HUES6 (cell line): ENCODE measurements around the gene RNU2-63P.

Experiments
- H3K27ac ChIP-seq: 2 replicates; pipeline ENCODE4 v1.7.0; 2013; ENCODE audit warnings: low read depth, mild to moderate bottlenecking, low read length, inconsistent platforms
- H3K27me3 ChIP-seq: 2 replicates; pipeline ENCODE4 v1.6.1; 2013; ENCODE audit warnings: low read length; ENCODE audit not compliant: control insufficient read depth, insufficient read depth
- H3K36me3 ChIP-seq: 2 replicates; pipeline ENCODE4 v1.6.1; 2013; ENCODE audit warnings: low read length; ENCODE audit not compliant: control insufficient read depth, insufficient read depth
- H3K4me1 ChIP-seq: 2 replicates; pipeline ENCODE4 v1.6.1; 2013; ENCODE audit warnings: low read length; ENCODE audit not compliant: control insufficient read depth, insufficient read depth
- H3K4me3 ChIP-seq: 2 replicates; pipeline ENCODE4 v1.5.1; 2013; ENCODE audit warnings: low read depth, low read length
- H3K9ac ChIP-seq: one replicate; pipeline ENCODE4 v1.6.1; 2013; ENCODE audit warnings: mild to moderate bottlenecking, low read length
- H3K9me3 ChIP-seq: 2 replicates; pipeline ENCODE4 v1.6.1; 2013; ENCODE audit warnings: low read depth, low read length; ENCODE audit not compliant: control insufficient read depth, insufficient read depth

The RNU2-63P gene

GRCh38 chr2:88016086-88016959, at the start of gene RNU2-63P:
Gene RNU2-63P (minus strand): TSS chr2:88016547.
- no peaks in the 10 kb centered on the region for H3K27me3 ChIP-seq

GRCh38 chr2:88061295-88061694, 44.9 kb upstream of the RNU2-63P start:
- H3K9me3 ChIP-seq: no peaks in the 10 kb centered on the region
- no peak overlapping the region for H3K9ac ChIP-seq
- no peak overlapping the region for H3K27ac ChIP-seq
- H3K36me3 ChIP-seq: no peaks in the 10 kb centered on the region
- no peak overlapping the region for H3K4me3 ChIP-seq
- H3K4me1 ChIP-seq: peaks cover 4% of the 10 kb centered on the region
- H3K27me3 ChIP-seq: no peaks in the 10 kb centered on the region

More at GRCh38 chr2:88016086-88016959, at the start of gene RNU2-63P:
- Histone ChIP-seq H3K27ac (peak within 1 kb of the TSS; percentile 100), H3K36me3 (no peaks in the 10 kb centered on the region), H3K9me3 (no peaks in the 10 kb centered on the region), H3K4me3 (peak within 1 kb of the TSS; percentile 90), H3K9ac (peak within 1 kb of the TSS; percentile 100), H3K4me1 (peaks cover 32% of the 10 kb centered on the region)

- Histone ChIP-seq H3K27me3 (no peaks in the 10 kb centered on the region), H3K9ac (no peak overlapping the region), H3K4me1 (peaks cover 8% of the 10 kb centered on the region), H3K4me3 (no peak overlapping the region), H3K9me3 (no peaks in the 10 kb centered on the region), H3K36me3 (no peaks in the 10 kb centered on the region), H3K27ac (no peak overlapping the region)
Measured at GRCh38 chr2:88060907-88061275, 44.5 kb upstream of the RNU2-63P start.

GRCh38 chr2:88059979-88060906, 43.9 kb upstream of the RNU2-63P start:
- Histone ChIP-seq H3K4me1 (peaks cover 9% of the 10 kb centered on the region), H3K4me3 (no peak overlapping the region), H3K9me3 (no peaks in the 10 kb centered on the region), H3K9ac (no peak overlapping the region), H3K27me3 (no peaks in the 10 kb centered on the region), H3K27ac (no peak overlapping the region), H3K36me3 (no peaks in the 10 kb centered on the region)

- no peak overlapping the region for H3K27ac ChIP-seq
- peaks cover 23% of the 10 kb centered on the region for H3K4me1 ChIP-seq
- no peak overlapping the region for H3K9ac ChIP-seq
- no peaks in the 10 kb centered on the region for H3K27me3 ChIP-seq
- H3K9me3 ChIP-seq: no peaks in the 10 kb centered on the region
- no peaks in the 10 kb centered on the region for H3K36me3 ChIP-seq
- no peak overlapping the region for H3K4me3 ChIP-seq
Measured at GRCh38 chr2:88058191-88058590, 41.8 kb upstream of the RNU2-63P start.

GRCh38 chr2:88057437-88057844, 41.1 kb upstream of the RNU2-63P start:
- Histone ChIP-seq H3K9me3 (no peaks in the 10 kb centered on the region), H3K4me1 (peaks cover 24% of the 10 kb centered on the region), H3K27me3 (no peaks in the 10 kb centered on the region), H3K36me3 (no peaks in the 10 kb centered on the region), H3K9ac (no peak overlapping the region), H3K4me3 (no peak overlapping the region), H3K27ac (no peak overlapping the region)

- Histone ChIP-seq H3K36me3 (0 out of 2 replicates have a peak, but pooled peaks cover 3% of the 10 kb centered on the region), H3K9ac (peak within 1 kb of the TSS; percentile 79), H3K27ac (peak within 1 kb of the TSS; percentile 97), H3K9me3 (no peaks in the 10 kb centered on the region), H3K4me3 (peak within 1 kb of the TSS; percentile 73), H3K4me1 (peaks cover 21% of the 10 kb centered on the region), H3K27me3 (no peaks in the 10 kb centered on the region)
Measured at GRCh38 chr2:88055371-88056128, 39.2 kb upstream of the RNU2-63P start, which contains the start of gene KRCC1. Gene KRCC1 (minus strand): TSS chr2:88055783. CDS start chr2:88028563, 27,220 bp downstream.

GRCh38 chr2:88054782-88055370, 38.5 kb upstream of the RNU2-63P start:
- Histone ChIP-seq H3K27ac (peak overlapping the region; percentile 97), H3K9ac (peak overlapping the region; percentile 79), H3K4me3 (peak overlapping the region; percentile 73), H3K9me3 (no peaks in the 10 kb centered on the region), H3K27me3 (no peaks in the 10 kb centered on the region), H3K4me1 (peaks cover 20% of the 10 kb centered on the region), H3K36me3 (0 out of 2 replicates have a peak, but pooled peaks cover 3% of the 10 kb centered on the region)

- no peak overlapping the region for H3K27ac ChIP-seq
Measured at GRCh38 chr2:88053934-88054781, 37.8 kb upstream of the RNU2-63P start.

More at GRCh38 chr2:88053934-88054781, 37.8 kb upstream of the RNU2-63P start:
- Histone ChIP-seq H3K9me3 (no peaks in the 10 kb centered on the region), H3K4me3 (peak overlapping the region; percentile 73), H3K9ac (peak overlapping the region; percentile 79), H3K27me3 (no peaks in the 10 kb centered on the region), H3K36me3 (0 out of 2 replicates have a peak, but pooled peaks cover 3% of the 10 kb centered on the region), H3K4me1 (peaks cover 20% of the 10 kb centered on the region)
